GM18520 (cell line): ENCODE results near the gene MAVS.
A peak's percentile ranks its signal among the peaks of the same experiment; 100 is the strongest.

Experiments used
- ATAC-seq: cut with Tn5 transposase; IDR thresholded peaks from one replicate; pipeline ENCODE4 v1.9.1; 2021; ENCODE audit not compliant: unreplicated experiment

MAVS gene

GRCh38 chr20:3906744-3907721, 60.4 kb downstream of the MAVS start:
- peak; percentile 69 for ATAC-seq

GRCh38 chr20:3908667-3909066, 62.0 kb downstream of the MAVS start:
- no peak for ATAC-seq

GRCh38 chr20:3909952-3910366, 63.3 kb downstream of the MAVS start:
- ATAC-seq: no peak

- ATAC-seq: no peak
Observed at GRCh38 chr20:3910853-3911252, 64.2 kb downstream of the MAVS start.

- ATAC-seq: no peak
Observed at GRCh38 chr20:3911956-3912355, 65.3 kb downstream of the MAVS start.

GRCh38 chr20:3914446-3914845, 67.8 kb downstream of the MAVS start:
- no peak for ATAC-seq

- no peak for ATAC-seq
Observed at GRCh38 chr20:3915691-3916090, 69.1 kb downstream of the MAVS start.

- no peak for ATAC-seq
Observed at GRCh38 chr20:3916364-3916763, 69.7 kb downstream of the MAVS start.

GRCh38 chr20:3919352-3919751, 72.7 kb downstream of the MAVS start:
- no peak for ATAC-seq

- ATAC-seq: no peak
Observed at GRCh38 chr20:3922223-3922982, 75.8 kb downstream of the MAVS start.

GRCh38 chr20:3922983-3923339, 76.3 kb downstream of the MAVS start:
- ATAC-seq: no peak

GRCh38 chr20:3923818-3924217, 77.2 kb downstream of the MAVS start:
- ATAC-seq: no peak

- ATAC-seq: no peak
Observed at GRCh38 chr20:3924304-3925112, 77.9 kb downstream of the MAVS start.

GRCh38 chr20:3925113-3925695, 78.6 kb downstream of the MAVS start:
- no peak for ATAC-seq
